NT2/D1 (cell line): Measurements from ENCODE around the gene PEBP1.

Source experiments
- DNase-seq: peaks from one replicate; pipeline ENCODE4 v3.0.0-alpha.2; 2011; ENCODE audit warnings: low read depth, low spot score
- H3K27me3 ChIP-seq: 2 replicates; pipeline ENCODE4 v1.6.0; 2011; ENCODE audit warnings: mild to moderate bottlenecking; ENCODE audit not compliant: insufficient read length, insufficient read depth
- H3K36me3 ChIP-seq: 2 replicates; pipeline ENCODE4 v1.6.1; 2011; ENCODE audit warnings: mild to moderate bottlenecking, low read length, mixed read lengths; ENCODE audit not compliant: insufficient read depth, insufficient read length
- H3K4me1 ChIP-seq: 2 replicates; pipeline ENCODE4 v1.5.1; 2011; ENCODE audit not compliant: insufficient read depth, insufficient read length
- H3K4me3 ChIP-seq: 2 replicates; pipeline ENCODE4 v1.5.1; 2011; ENCODE audit warnings: low read depth; ENCODE audit not compliant: insufficient read length
- H3K9ac ChIP-seq: 2 replicates; pipeline ENCODE4 v1.6.0; 2011; ENCODE audit warnings: low read depth; ENCODE audit not compliant: insufficient read length
- H3K9me3 ChIP-seq: 2 replicates; pipeline ENCODE4 v1.5.1; 2011; ENCODE audit warnings: mild to moderate bottlenecking, low read length; ENCODE audit not compliant: insufficient read depth
- SUZ12 ChIP-seq: IDR thresholded peaks from 2 replicates; pipeline ENCODE4 v1.6.1; 2011; ENCODE audit not compliant: insufficient read length, insufficient read depth; ENCODE audit errors: extremely low read depth
- YY1 ChIP-seq: IDR thresholded peaks from 2 replicates; pipeline ENCODE4 v1.6.1; 2011; ENCODE audit not compliant: insufficient read length, insufficient read depth
- ZNF274 ChIP-seq: IDR thresholded peaks from 2 replicates; pipeline ENCODE4 v1.6.1; 2011; ENCODE audit warnings: mild to moderate bottlenecking, low read depth, low read length

The PEBP1 gene

GRCh38 chr12:118135788-118136558, at the start of gene PEBP1:
PEBP1 (plus strand) TSS chr12:118136124; CDS start chr12:118136210, 86 bp downstream.
- Histone ChIP-seq H3K4me3 (peak within 1 kb of the TSS; percentile 95), H3K9me3 (no peaks in the 10 kb centered on the region), H3K4me1 (peaks cover 4% of the 10 kb centered on the region), H3K9ac (peak within 1 kb of the TSS; percentile 99), H3K27me3 (no peaks in the 10 kb centered on the region), H3K36me3 (peaks cover 41% of the 10 kb centered on the region)
- TF ChIP-seq ZNF274 (no peak), SUZ12 (no peak), YY1 (no peak)
- no peak for DNase-seq

- H3K27me3 ChIP-seq, result no peaks in the 10 kb centered on the region
- no peaks in the 10 kb centered on the region for H3K9me3 ChIP-seq
- H3K9ac ChIP-seq, result no peak overlapping the region
- no peak for DNase-seq
- peaks cover 32% of the 10 kb centered on the region for H3K36me3 ChIP-seq
- H3K4me1 ChIP-seq, result peaks cover 3% of the 10 kb centered on the region
- TF ChIP-seq ZNF274, result no peak
- TF ChIP-seq YY1, result no peak
- TF ChIP-seq SUZ12, result no peak
- H3K4me3 ChIP-seq, result no peak overlapping the region
These were observed 46.1 kb upstream of the PEBP1 start for GRCh38 chr12:118089782-118090181.

GRCh38 chr12:118094039-118094438, 41.9 kb upstream of the PEBP1 start:
- Histone ChIP-seq H3K9me3 (no peaks in the 10 kb centered on the region), H3K4me1 (peaks cover 5% of the 10 kb centered on the region), H3K36me3 (peaks cover 37% of the 10 kb centered on the region), H3K27me3 (no peaks in the 10 kb centered on the region), H3K4me3 (no peak overlapping the region), H3K9ac (no peak overlapping the region)
- no peak for DNase-seq
- no peak for TF ChIP-seq YY1
- no peak for TF ChIP-seq SUZ12
- TF ChIP-seq ZNF274, result no peak

GRCh38 chr12:118098401-118098800, 37.5 kb upstream of the PEBP1 start:
- Histone ChIP-seq H3K4me3 (no peak overlapping the region), H3K27me3 (no peaks in the 10 kb centered on the region), H3K4me1 (peaks cover 10% of the 10 kb centered on the region), H3K9me3 (no peaks in the 10 kb centered on the region), H3K36me3 (peaks cover 17% of the 10 kb centered on the region), H3K9ac (no peak overlapping the region)
- DNase-seq, result no peak
- TF ChIP-seq YY1 (no peak), SUZ12 (no peak), ZNF274 (no peak)

GRCh38 chr12:118098911-118099671, 36.8 kb upstream of the PEBP1 start:
- no peaks in the 10 kb centered on the region for H3K27me3 ChIP-seq
- peak overlapping the region; percentile 18 for H3K9ac ChIP-seq
- H3K36me3 ChIP-seq, result peaks cover 11% of the 10 kb centered on the region
- H3K4me1 ChIP-seq, result peaks cover 10% of the 10 kb centered on the region
- H3K9me3 ChIP-seq, result no peaks in the 10 kb centered on the region
- no peak for TF ChIP-seq YY1
- no peak for TF ChIP-seq SUZ12
- no peak for TF ChIP-seq ZNF274
- no peak for DNase-seq
- no peak overlapping the region for H3K4me3 ChIP-seq

GRCh38 chr12:118101051-118101450, 34.9 kb upstream of the PEBP1 start:
- H3K36me3 ChIP-seq, result peaks cover 6% of the 10 kb centered on the region
- H3K9ac ChIP-seq, result no peak overlapping the region
- TF ChIP-seq SUZ12 (no peak), YY1 (no peak), ZNF274 (no peak)
- H3K9me3 ChIP-seq, result no peaks in the 10 kb centered on the region
- no peaks in the 10 kb centered on the region for H3K27me3 ChIP-seq
- no peak for DNase-seq
- no peak overlapping the region for H3K4me3 ChIP-seq
- peaks cover 10% of the 10 kb centered on the region for H3K4me1 ChIP-seq

- peak overlapping the region; percentile 90 for H3K4me3 ChIP-seq
- peaks cover 6% of the 10 kb centered on the region for H3K36me3 ChIP-seq
- no peak overlapping the region for H3K9ac ChIP-seq
- TF ChIP-seq SUZ12 (no peak), ZNF274 (no peak), YY1 (no peak)
- H3K4me1 ChIP-seq, result peaks cover 10% of the 10 kb centered on the region
- no peaks in the 10 kb centered on the region for H3K27me3 ChIP-seq
- DNase-seq, result no peak
- H3K9me3 ChIP-seq, result no peaks in the 10 kb centered on the region
These were observed 33.9 kb upstream of the PEBP1 start for GRCh38 chr12:118102070-118102469.
